K562 (cell line): Measurements from ENCODE around the gene ST6GALNAC3.

ENCODE experiments used
- CTCF ChIP-seq, 3 experiments: IDR thresholded peaks in 2 of 3; conservative IDR thresholded peaks in 1 of 3; 2 replicates each; pipeline ENCODE4 v1.5.1; 2011 to 2012; ENCODE audit warnings: low read length in 3 of 3, mild to moderate bottlenecking in 3 of 3, control low read depth in 2 of 3, improper control_type of control experiment in 1 of 3, inconsistent platforms in 1 of 3, low read depth in 1 of 3, mixed read lengths in 1 of 3, moderate library complexity in 1 of 3; ENCODE audit not compliant: insufficient read depth in 2 of 3
- MYBL2 ChIP-seq, 2 experiments: fragments of 450-650 bp in 1 of 2; sonication (generic) in 1 of 2; formaldehyde crosslinking in 1 of 2; IDR thresholded peaks; 2 replicates each; pipeline versions ENCODE4 v1.6.1 to v1.8.1; 2017 to 2022; ENCODE audit warnings: borderline replicate concordance in 1 of 2, inconsistent platforms in 1 of 2, low read depth in 1 of 2, mild to moderate bottlenecking in 1 of 2, missing genetic modification reagents in 1 of 2, moderate library complexity in 1 of 2
- NFRKB ChIP-seq: fragments of 450-650 bp; IDR thresholded peaks from 2 replicates; pipeline ENCODE4 v1.6.1; 2016; ENCODE audit warnings: low read depth
- POLR2AphosphoS5 ChIP-seq: IDR thresholded peaks from 2 replicates; pipeline ENCODE4 v1.6.1; 2011; ENCODE audit warnings: mild to moderate bottlenecking, low read depth, low read length, moderate library complexity; ENCODE audit not compliant: control insufficient read depth, insufficient read depth
- RAD21 ChIP-seq, 2 experiments: fragments of 250-450 bp in 1 of 2; fragments of 450-650 bp in 1 of 2; sonication (Bioruptor Pico) in 1 of 2; formaldehyde crosslinking in 1 of 2; IDR thresholded peaks in 1 of 2; conservative IDR thresholded peaks in 1 of 2; 2 replicates each; pipeline versions ENCODE4 v1.4.0 to v1.8.0; 2020 to 2022; ENCODE audit warnings: mild to moderate bottlenecking in 2 of 2, moderate library complexity in 1 of 2
- SETDB1 ChIP-seq: IDR thresholded peaks from one replicate; pipeline ENCODE4 v1.6.1; 2012; ENCODE audit warnings: low read length, control low read depth, inconsistent platforms
- SRSF9 ChIP-seq: fragments of 200-400 bp; formaldehyde crosslinking; IDR thresholded peaks from 2 replicates; pipeline ENCODE4 v1.6.1; 2017; ENCODE audit warnings: low read depth, low read length, borderline replicate concordance
- STAG1 ChIP-seq: sonication (generic); formaldehyde crosslinking; IDR thresholded peaks from 2 replicates; pipeline ENCODE4 v1.5.0; 2020; ENCODE audit warnings: missing genetic modification reagents, borderline replicate concordance
- TARDBP ChIP-seq: fragments of 450-650 bp; IDR thresholded peaks from 2 replicates; pipeline ENCODE4 v1.6.1; 2016
- THRAP3 ChIP-seq: fragments of 450-650 bp; IDR thresholded peaks from 2 replicates; pipeline ENCODE4 v1.6.1; 2016; ENCODE audit warnings: mild to moderate bottlenecking, inconsistent platforms, borderline replicate concordance
- ZNF140 ChIP-seq: fragments of 250-450 bp; sonication (Bioruptor Pico); IDR thresholded peaks from 2 replicates; pipeline ENCODE4 v1.8.0; 2021; ENCODE audit warnings: moderate library complexity, mild to moderate bottlenecking, inconsistent platforms
- ZNF436 ChIP-seq: fragments of 250-450, 450-650 bp; sonication (Bioruptor Pico); formaldehyde crosslinking; IDR thresholded peaks from 2 replicates; pipeline ENCODE4 v1.7.0; 2020; ENCODE audit warnings: mild to moderate bottlenecking
- TF ChIP-seq, protein P1 (sequence below): sonication (generic); formaldehyde crosslinking; IDR thresholded peaks from 2 replicates; pipeline ENCODE4 v1.8.0; 2022; ENCODE audit warnings: missing genetic modification reagents, mild to moderate bottlenecking, borderline replicate concordance
- TF ChIP-seq, protein P2 (sequence below): fragments of 250-450 bp; sonication (Bioruptor Pico); IDR thresholded peaks from 2 replicates; pipeline ENCODE4 v1.4.0; 2020; ENCODE audit warnings: mild to moderate bottlenecking

DNA sequence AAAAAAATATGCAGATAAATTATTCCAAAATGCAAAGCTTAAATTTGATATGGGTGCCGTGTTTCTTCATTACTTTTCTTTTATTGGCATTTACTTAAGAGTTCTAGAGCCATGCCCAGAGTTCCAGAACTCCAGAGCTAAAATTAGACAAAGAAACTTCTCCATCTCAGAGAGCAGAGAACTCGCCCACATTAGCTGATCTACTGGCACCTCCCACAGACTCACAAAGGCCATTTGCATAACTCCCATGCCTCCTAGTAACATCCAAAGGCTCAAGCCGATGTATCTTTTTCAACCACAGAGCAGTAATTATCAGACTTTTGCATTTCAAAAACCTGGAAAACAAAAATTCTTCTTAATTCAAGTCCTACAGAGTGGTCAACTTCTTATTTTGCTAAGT, 468.9 kb downstream of the ST6GALNAC3 start:
- no peak for TF ChIP-seq CTCF (IDR thresholded peaks at IDR 0.05 in 2 of 3, conservative IDR thresholded peaks at IDR 0.05 in 1 of 3; ENCODE audit: insufficient read depth in 2 of 3, low read depth in 1 of 3, low read length in 3 of 3)
- no peak for TF ChIP-seq MYBL2 (IDR thresholded peaks at IDR 0.05; ENCODE audit: low read depth)
- TF ChIP-seq MYBL2 (CRISPR knock-in tag; IDR thresholded peaks at IDR 0.05; ENCODE audit: borderline replicate concordance): no peak
- no peak for TF ChIP-seq POLR2AphosphoS5
- TF ChIP-seq, protein P1, sequence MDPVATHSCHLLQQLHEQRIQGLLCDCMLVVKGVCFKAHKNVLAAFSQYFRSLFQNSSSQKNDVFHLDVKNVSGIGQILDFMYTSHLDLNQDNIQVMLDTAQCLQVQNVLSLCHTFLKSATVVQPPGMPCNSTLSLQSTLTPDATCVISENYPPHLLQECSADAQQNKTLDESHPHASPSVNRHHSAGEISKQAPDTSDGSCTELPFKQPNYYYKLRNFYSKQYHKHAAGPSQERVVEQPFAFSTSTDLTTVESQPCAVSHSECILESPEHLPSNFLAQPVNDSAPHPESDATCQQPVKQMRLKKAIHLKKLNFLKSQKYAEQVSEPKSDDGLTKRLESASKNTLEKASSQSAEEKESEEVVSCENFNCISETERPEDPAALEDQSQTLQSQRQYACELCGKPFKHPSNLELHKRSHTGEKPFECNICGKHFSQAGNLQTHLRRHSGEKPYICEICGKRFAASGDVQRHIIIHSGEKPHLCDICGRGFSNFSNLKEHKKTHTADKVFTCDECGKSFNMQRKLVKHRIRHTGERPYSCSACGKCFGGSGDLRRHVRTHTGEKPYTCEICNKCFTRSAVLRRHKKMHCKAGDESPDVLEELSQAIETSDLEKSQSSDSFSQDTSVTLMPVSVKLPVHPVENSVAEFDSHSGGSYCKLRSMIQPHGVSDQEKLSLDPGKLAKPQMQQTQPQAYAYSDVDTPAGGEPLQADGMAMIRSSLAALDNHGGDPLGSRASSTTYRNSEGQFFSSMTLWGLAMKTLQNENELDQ: no peak
- no peak for TF ChIP-seq STAG1 (CRISPR knock-in tag)
- TF ChIP-seq THRAP3: no peak
- TF ChIP-seq SETDB1: no peak
- TF ChIP-seq TARDBP: no peak
- no peak for TF ChIP-seq NFRKB
- no peak for TF ChIP-seq ZNF140 (CRISPR knock-in tag)
- no peak for TF ChIP-seq ZNF436 (CRISPR knock-in tag)
- TF ChIP-seq RAD21 (CRISPR knock-in tag; conservative IDR thresholded peaks at IDR 0.05 in 1 of 2, IDR thresholded peaks at IDR 0.05 in 1 of 2): no peak
- TF ChIP-seq SRSF9: no peak
- TF ChIP-seq, protein P2, sequence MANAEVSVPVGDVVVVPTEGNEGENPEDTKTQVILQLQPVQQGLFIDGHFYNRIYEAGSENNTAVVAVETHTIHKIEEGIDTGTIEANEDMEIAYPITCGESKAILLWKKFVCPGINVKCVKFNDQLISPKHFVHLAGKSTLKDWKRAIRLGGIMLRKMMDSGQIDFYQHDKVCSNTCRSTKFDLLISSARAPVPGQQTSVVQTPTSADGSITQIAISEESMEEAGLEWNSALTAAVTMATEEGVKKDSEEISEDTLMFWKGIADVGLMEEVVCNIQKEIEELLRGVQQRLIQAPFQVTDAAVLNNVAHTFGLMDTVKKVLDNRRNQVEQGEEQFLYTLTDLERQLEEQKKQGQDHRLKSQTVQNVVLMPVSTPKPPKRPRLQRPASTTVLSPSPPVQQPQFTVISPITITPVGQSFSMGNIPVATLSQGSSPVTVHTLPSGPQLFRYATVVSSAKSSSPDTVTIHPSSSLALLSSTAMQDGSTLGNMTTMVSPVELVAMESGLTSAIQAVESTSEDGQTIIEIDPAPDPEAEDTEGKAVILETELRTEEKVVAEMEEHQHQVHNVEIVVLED (CRISPR knock-in tag): no peak
